GM18951 (cell line): ENCODE data around the gene IPO9.
"Not testable (repeated sequence)": the region's sequence is repeated elsewhere in the genome, so short reads cannot be mapped to it uniquely, and the experiment has no call there.

Source experiments
- POLR2A ChIP-seq: IDR thresholded peaks from 4 replicates; pipeline ENCODE4 v1.6.1; 2011; ENCODE audit warnings: mild to moderate bottlenecking; ENCODE audit not compliant: insufficient read length, insufficient read depth; ENCODE audit errors: extremely low read depth
- in situ Hi-C: fragments of 300-500 bp; cut with MboI; formaldehyde crosslinking; loops from one replicate; pipeline ENCODE4 v1.12.0; 2022; ENCODE audit warnings: low sequenced_read_pairs, mixed read lengths, inconsistent platforms; ENCODE audit not compliant: unreplicated experiment

IPO9 gene

DNA sequence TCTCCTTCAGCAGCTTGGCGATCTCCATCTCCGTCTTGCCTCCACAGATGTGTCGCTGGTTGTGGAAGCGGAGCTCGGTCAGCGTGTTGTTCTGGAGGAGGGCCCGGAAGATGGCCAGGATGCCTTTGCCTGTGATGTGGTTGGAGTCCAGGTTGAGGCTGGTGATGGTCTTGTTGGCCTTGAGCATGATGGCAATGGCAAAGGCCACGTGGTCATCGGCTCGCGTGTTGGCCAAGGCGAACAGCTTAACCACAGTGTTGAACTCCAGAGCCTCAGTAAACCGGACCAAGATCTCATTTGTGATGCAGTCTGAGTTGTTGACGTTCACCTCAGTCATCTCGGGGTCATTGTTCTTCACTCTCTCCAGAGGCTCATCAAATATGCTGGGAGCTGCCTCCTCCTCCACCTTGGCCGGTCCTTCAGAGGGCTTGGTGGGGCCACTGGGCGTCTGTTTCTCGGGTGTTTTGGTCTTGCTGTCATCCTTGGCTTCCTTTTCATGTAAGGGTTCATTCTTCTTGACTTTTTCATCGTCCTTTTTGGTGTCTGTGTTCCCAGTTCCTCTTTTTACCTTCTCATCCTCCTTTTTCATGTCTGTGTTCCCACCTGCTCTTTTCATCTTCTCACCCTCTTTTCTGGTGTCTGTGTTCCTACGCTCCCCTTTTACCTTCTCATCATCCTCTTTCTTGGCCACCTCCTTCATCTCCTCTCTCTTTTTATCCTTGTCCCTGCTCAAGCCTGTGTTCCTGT lies 70.9 kb downstream of the IPO9 start:
- no peak for TF ChIP-seq POLR2A
- in situ Hi-C loops, result loop anchor here (10.0 kb wide), 1 partner anchor 225 kb away; the partner anchor contains the start of gene GPR37L1

DNA sequence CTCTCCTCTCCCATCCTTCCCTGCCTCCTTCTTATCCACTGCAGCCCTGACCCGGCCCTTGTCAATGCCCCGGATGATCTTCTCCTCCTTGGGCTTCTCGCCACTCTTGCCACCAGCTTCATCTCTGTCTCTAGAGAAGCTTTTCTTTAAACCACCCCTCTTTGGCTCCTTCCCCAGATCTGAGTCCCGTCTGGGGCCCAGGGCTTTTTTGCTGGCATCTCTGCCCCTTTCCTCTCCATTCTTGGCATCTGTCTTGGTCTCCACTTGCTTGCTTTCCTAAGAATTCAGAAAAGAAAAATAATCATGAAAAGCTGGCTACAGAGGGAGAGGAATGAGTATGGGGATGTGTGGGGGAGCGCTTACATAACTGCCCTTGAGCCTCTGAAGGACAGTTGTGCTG lies 71.5 kb downstream of the IPO9 start:
- in situ Hi-C loops, result no loop called here
- no peak for TF ChIP-seq POLR2A

DNA sequence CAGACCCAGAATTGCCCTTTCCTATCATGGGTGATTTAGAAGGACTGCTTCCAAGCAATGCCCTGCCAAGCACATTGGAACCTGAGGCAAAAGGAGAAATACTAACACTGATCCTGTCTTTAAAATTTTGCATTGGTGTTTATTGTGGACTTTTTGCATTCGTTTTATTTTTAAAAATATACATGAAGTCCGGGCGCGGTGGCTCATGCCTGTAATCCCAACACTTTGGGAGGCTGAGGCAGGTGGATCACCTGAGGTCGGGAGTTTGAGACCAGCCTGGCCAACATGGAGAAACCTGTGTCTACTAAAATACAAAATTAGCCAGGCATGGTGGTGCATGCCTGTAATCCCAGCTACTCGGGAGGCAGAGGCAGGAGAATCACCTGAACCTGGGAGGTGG lies 72.1 kb downstream of the IPO9 start:
- in situ Hi-C loops, result not testable (repeated sequence)

DNA sequence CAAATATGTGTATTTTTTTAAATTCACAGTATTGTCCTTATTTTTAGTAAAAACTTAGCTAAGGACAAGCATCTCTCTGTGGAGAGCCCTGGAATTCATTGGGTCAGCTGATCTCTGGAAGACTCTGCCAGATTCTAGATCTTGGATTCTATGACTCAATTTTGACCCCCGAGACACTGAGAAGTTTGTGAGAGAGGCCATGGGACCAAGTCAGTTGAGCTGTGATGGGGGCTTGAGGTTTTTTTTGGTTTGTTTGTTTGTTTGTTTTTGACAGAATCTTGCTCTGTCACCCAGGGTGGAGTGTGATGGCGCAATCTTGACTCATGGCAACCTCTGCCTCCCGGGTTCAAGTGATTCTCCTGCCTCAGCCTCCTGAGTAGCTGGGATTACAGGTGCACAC lies 73.2 kb downstream of the IPO9 start:
- in situ Hi-C loops, result no loop called here
- no peak for TF ChIP-seq POLR2A

DNA sequence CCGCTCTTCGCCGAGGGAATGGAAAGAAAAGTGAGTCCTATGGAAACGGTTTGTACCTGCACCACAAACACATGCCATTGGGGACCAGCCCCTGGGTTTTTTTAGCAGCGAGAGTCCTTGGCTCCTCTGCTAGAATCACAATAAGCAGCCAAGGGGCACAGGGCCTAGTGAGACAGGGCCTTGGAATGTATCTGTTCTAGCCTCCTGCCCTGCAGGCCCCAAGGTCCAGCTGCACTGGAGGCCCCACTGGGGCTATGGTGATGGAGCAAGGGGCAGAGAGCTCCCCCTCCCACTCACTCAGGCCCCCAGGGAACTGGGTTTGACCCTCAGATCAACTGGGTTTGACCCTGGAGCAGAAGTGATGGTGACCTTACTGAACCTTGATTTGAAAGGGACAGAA lies 74.2 kb downstream of the IPO9 start:
- in situ Hi-C loops, result no loop called here
- TF ChIP-seq POLR2A, result no peak

DNA sequence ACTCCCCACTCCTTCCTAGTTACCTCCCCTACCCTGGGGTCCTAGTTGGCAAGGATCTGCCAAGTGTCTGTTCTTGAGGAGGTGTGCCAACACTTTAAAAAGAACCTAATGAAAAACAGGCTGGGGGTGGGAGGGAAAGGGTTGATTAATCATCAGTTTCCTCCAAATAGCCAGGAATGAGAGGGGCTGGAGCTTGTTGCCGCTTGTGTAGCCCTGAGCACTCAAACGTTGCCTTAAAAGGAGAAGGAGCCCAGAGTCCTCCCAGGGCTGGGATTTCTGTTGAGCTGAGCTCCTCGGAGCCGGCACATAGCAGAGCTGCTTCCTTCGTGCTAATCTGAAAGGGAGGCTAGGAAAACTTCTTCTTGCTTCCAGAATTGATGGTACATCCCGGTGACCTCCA lies 75.6 kb downstream of the IPO9 start:
- no peak for TF ChIP-seq POLR2A
- in situ Hi-C loops, result no loop called here

DNA sequence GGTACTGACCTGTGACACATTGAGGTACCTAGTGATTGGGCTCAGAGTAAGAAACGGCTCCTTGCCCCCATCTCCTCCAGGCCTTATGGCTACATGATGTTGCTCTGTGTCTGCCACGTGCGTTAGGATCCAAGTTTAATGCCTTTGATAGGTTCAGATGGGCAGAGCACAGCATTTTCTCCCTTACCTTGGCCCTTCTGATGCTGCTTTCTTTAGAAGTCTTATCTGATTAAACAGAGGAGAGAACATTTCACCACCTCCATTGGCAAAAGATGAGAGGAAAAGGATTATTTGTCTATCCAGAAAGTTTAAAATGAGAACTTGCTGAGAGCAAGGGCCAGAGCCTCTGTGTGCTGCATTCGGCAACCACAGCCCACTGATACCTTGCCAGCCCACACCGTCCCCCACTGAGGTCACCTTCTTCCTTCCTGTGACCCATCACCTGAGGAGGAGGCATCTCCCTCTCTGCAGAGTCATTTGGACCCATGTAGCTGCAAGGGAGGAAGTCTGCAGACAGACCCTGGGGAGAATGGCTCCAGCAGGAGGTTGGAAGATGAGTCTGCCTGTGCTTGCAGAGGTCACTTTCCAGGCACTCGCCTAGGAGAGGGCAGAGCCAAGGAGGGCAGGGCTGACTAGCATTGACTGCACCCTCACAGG lies 76.4 kb downstream of the IPO9 start:
- in situ Hi-C loops, result no loop called here
- TF ChIP-seq POLR2A, result no peak

DNA sequence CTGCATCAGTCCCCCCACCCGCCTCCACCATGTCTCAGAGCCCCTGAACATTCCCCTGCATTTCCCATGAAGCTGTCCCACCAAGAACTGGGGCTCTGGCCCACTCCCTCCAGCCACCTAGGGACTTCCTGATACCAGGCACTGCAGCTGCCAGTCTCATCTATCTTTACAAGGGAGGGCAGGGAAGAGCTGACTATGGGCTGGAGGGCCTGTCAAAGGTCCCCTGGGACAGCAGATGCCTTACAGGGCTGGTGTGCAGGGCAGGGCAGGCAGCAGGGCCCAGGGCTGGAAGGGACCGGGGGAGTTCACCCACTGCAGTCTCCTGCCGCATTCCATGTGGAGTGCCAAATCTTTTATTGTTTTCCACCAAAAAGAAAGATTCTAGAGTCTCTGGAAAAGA lies 77.4 kb downstream of the IPO9 start:
- no peak for TF ChIP-seq POLR2A
- in situ Hi-C loops, result no loop called here

DNA sequence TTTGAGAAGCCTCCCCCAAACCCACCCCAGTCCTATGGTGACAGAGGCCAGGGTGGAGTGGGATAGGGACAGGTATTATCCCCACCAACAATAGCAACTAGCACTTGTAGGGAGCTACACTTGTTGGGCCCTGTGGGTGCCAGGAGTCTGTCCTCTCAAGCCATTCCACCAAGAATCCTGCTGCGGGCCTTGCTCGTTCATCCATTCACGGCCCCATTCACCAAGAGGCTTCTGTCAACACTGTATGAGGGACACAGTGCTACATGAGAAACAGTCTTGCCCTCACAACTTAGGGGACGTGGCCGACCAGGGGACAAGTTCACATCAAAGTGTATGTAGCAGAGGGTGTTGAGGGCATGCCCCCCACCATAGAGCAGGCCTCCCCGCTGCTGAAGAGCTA lies 78.7 kb downstream of the IPO9 start:
- TF ChIP-seq POLR2A, result no peak
- in situ Hi-C loops, result no loop called here

DNA sequence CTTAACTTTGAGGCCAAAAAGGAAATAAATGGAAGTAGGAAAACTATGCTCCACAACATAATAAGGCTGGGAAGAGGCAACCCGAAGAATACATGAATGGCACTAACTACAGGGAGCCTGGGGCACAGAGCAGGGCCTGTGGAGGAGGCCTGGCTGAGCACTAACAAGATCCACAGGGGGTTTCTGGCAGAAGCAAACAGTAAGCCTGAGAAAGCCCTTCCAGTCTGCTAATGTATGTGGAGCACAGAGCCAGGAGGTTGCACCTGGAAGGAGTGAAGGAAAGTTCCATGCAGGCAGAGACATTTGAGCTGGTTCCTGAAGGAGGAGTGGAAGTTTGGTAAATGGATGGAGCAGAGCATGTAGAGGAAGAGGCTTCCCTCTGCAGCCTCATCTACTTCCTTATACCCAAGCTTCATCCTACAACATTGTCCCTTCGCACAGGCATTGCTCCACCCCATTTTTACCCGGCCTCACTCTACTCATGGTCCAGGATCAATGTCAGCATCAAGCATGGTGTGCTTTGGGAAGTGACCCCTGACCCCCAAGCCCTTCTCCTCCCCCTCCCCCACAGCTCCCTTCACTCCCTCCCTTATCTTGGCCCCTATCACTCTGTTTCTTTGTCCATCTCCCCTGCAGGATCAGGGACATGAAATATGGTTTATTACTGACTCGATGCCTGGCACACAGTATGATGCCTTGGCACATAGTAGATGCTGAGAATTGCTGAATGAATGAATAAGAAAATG lies 83.0 kb downstream of the IPO9 start:
- no peak for TF ChIP-seq POLR2A
- in situ Hi-C loops, result no loop called here

DNA sequence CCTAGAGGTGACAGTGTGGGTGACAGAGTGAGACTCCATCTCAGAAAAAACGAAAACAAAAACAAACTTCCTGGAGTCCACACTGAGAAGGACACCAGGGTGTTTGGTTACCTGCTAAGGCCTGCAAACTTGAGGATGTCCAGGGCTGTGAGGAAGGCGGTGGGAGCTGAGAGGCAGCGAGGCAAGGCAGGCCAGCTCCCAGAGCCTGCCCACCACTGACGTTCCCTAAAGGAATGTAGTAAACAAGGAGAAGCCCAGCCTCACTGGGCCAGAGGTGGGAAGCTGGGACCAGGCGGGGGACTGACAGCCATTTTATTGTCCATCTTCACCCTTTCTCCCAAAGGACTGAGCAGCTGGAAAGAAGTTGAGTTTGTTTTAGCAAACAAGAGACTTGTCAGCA lies 83.9 kb downstream of the IPO9 start:
- in situ Hi-C loops, result no loop called here
- no peak for TF ChIP-seq POLR2A

DNA sequence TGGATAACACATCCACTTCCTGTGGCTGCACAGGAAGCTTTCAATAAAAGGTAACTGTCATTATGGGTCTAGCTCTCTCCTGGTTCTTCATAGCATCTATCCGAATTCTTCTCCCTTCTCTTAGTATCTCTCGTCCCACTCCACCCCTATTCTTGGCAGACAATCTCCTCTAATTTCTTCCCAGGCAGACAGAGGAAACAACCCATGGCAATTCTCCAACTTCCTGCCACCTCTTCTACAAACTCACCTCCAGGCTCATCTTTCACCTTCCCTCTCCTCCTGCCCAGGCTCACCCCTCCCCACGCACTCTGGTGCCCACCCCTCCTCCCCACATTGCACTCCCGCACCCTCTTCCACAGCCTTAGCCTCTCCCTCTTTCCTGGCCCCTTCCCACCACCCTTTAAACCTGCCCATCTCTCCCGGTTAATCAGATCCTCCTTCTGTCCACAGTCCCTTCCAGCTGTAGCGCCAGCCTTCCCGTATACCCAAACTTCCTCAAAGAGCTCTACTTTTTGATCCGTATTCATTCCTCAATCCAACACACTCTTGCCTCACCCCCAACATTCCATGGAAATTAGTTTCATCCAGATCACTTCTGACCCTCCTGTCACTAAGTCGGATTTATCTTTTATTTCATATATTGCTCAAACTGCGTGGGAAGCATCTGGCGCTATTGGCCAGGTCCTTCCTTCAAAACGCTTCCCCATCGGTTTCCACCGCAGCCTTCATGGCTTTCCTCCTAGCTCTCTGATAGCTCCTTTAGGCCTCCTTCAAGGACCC lies 85.7 kb downstream of the IPO9 start:
- in situ Hi-C loops, result no loop called here
- no peak for TF ChIP-seq POLR2A

DNA sequence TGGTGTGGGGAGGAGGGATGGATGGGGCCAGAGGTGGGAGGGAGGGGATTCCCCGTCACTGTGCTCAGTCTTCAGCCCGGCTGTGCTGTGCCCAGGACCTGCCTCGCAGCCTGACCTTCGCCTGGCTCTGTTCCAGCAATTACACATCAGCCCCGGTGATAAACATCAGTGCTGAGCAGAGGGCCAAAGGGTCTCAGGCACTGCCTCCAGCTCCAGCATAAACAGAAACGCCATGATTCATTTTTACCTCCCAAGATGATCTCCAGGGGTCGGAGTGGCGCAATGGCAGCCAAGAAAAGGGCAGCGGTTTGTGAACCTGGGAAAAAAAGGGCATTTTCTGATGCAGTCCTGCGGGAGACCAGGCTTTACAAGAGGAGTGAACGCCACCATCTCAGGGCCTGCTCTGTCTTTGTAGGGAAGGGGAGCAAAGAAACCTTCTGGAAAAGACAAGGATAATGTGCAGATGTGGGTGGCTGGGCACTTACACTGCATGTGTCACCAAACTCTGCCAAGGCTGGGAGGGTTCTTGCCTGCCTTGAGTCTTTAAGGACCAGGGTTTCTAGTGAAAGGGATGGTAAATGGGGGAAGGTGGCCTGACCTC lies 87.8 kb downstream of the IPO9 start:
- TF ChIP-seq POLR2A, result no peak

DNA sequence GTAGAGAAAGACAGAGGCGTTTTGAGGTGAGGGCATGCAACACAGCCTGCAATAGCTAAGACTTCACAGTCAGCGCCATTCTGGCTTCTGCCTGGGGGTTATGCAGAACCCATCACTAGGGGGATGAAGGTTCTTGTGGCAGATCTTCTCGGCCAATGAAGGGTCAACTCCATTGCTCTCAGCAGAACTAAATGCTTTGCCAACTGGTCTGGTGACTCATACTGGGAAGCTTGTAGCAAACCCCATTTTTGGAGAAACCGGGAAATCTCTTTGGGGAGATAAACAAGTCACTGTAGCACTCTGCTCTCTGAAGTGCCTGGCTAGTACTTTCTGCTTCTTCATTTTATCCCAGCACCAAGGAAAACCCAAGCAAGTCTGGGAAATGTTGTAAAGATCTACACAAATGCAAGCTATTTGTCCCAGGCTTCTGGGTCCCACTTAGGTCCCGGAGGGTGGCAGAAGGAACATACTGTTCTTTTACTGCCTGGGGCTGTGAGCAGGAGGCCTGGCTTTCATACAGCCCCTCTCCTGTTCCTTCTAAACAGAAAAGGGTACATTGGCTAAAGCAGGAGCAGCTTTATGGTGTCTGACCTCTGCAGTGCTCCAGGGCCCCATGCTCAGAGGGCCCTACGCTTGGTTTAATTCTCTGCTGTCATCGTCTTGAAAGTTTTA lies 88.5 kb downstream of the IPO9 start:
- TF ChIP-seq POLR2A, result no peak
- in situ Hi-C loops, result no loop called here

More for the DNA sequence above, 87.8 kb downstream of the IPO9 start:
- in situ Hi-C loops, result no loop called here
